Parathyroid adenoma (tissue), 2 donors: ENCODE measurements around the gene EDIL3.

Experiments used
- H2AFZ ChIP-seq: fragments of 300-600 bp; sonication (generic); one replicate; pipeline ENCODE4 v1.7.0; 2017; ENCODE audit warnings: antibody characterized with exemption, mild to moderate bottlenecking
- H3K27ac ChIP-seq: fragments of 300-600 bp; sonication (generic); one replicate; pipeline ENCODE4 v1.7.0; 2017
- H3K27me3 ChIP-seq: fragments of 300-600 bp; sonication (generic); one replicate; pipeline ENCODE4 v1.7.0; 2017; ENCODE audit warnings: low read length; ENCODE audit not compliant: control insufficient read depth, insufficient read depth
- H3K36me3 ChIP-seq: fragments of 300-600 bp; sonication (generic); one replicate; pipeline ENCODE4 v1.7.0; 2017; ENCODE audit warnings: low read length; ENCODE audit not compliant: control insufficient read depth, insufficient read depth
- H3K4me1 ChIP-seq: fragments of 300-600 bp; sonication (generic); one replicate; pipeline ENCODE4 v1.7.0; 2017; ENCODE audit warnings: control low read depth
- H3K4me2 ChIP-seq: fragments of 300-600 bp; sonication (generic); one replicate; pipeline ENCODE4 v1.7.0; 2017; ENCODE audit warnings: low read length
- H3K4me3 ChIP-seq: fragments of 300-600 bp; sonication (generic); one replicate; pipeline ENCODE4 v1.7.0; 2017; ENCODE audit warnings: low read depth, low read length
- H3K79me2 ChIP-seq: fragments of 300-600 bp; sonication (generic); one replicate; pipeline ENCODE4 v1.7.0; 2017; ENCODE audit warnings: control low read depth
- H3K9ac ChIP-seq: fragments of 300-600 bp; sonication (generic); one replicate; pipeline ENCODE4 v1.7.0; 2017; ENCODE audit warnings: mild to moderate bottlenecking
- H3K9me3 ChIP-seq: fragments of 300-600 bp; sonication (generic); one replicate; pipeline ENCODE4 v1.7.0; 2017; ENCODE audit warnings: low read length; ENCODE audit not compliant: control insufficient read depth
- TF ChIP-seq, protein P1 (sequence below): fragments of 300-600 bp; sonication (generic); IDR thresholded peaks from one replicate; pipeline ENCODE4 v1.7.0; 2017; ENCODE audit warnings: antibody characterized with exemption, mild to moderate bottlenecking
- donor health status: primary hyperparathyroidism.

EDIL3 gene

GRCh38 chr5:84251503-84251902 is 133.2 kb downstream of the EDIL3 start:
- Histone ChIP-seq H3K9me3 (no peaks in the 10 kb centered on the region), H3K4me1 (no peaks in the 10 kb centered on the region), H3K9ac (no peak overlapping the region), H3K79me2 (no peaks in the 10 kb centered on the region), H2AFZ (no peak overlapping the region), H3K4me2 (no peak overlapping the region), H3K4me3 (no peak overlapping the region), H3K27ac (no peak overlapping the region), H3K36me3 (no peaks in the 10 kb centered on the region), H3K27me3 (no peaks in the 10 kb centered on the region)
- TF ChIP-seq, protein P1, sequence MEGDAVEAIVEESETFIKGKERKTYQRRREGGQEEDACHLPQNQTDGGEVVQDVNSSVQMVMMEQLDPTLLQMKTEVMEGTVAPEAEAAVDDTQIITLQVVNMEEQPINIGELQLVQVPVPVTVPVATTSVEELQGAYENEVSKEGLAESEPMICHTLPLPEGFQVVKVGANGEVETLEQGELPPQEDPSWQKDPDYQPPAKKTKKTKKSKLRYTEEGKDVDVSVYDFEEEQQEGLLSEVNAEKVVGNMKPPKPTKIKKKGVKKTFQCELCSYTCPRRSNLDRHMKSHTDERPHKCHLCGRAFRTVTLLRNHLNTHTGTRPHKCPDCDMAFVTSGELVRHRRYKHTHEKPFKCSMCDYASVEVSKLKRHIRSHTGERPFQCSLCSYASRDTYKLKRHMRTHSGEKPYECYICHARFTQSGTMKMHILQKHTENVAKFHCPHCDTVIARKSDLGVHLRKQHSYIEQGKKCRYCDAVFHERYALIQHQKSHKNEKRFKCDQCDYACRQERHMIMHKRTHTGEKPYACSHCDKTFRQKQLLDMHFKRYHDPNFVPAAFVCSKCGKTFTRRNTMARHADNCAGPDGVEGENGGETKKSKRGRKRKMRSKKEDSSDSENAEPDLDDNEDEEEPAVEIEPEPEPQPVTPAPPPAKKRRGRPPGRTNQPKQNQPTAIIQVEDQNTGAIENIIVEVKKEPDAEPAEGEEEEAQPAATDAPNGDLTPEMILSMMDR, result no peak

DNA sequence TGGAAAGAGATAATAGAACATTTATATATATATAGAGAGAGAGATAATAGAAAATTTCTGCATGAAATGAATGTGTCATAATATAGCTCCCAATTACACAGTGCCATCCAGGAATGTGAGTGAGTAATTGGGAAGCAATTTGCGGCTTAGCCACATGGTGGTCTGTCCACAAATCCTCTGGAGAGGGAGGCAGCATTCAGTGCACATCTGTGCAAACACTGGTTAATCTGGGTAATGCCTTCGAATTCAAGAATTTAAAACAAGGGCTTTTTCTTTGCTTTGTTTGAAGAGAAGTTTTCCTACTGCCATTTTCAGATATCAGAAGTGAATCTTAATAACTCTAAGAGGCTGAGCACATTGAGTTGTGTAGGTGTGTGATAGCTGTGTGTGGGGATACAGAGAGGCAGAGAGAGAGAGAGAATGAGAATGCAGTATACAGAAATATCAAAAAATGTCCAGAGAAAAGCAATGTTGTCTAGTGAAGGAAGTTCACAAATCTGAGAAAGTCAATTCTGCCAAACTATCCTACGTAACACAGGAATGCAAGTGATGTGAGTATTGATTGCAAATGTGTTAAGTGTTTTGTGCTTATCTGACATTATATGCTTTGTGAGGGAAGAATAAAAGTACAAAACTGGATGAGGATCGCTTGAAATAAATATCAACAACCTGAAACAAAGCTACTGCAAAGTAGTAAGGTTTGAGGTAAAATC is 134.6 kb downstream of the EDIL3 start:
- H3K27me3 ChIP-seq, result no peaks in the 10 kb centered on the region
- H3K4me3 ChIP-seq, result no peak overlapping the region
- no peak overlapping the region for H3K27ac ChIP-seq
- no peaks in the 10 kb centered on the region for H3K4me1 ChIP-seq
- TF ChIP-seq, protein P1, result no peak
- H2AFZ ChIP-seq, result no peak overlapping the region
- no peak overlapping the region for H3K9ac ChIP-seq
- H3K36me3 ChIP-seq, result no peaks in the 10 kb centered on the region
- H3K9me3 ChIP-seq, result no peaks in the 10 kb centered on the region
- no peaks in the 10 kb centered on the region for H3K79me2 ChIP-seq
- H3K4me2 ChIP-seq, result no peak overlapping the region

DNA sequence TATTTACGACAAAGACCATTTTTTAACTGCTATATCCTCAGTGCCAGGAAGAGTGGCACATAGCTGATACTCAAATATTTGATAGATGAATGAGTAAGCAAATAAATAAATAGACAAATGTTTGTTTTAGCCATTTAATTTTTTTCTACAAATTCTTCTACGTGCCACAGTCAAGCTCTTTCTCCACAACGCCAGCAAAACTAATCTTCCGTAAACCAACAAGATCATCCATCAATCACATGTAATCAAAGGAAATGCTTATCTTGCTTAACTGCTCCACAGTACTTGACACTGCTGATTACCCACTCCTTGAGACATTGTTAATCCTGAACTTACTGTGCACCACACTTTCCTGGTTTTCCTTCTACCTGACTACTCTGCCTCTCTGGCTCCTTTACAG is 136.7 kb downstream of the EDIL3 start:
- TF ChIP-seq, protein P1, result no peak
- Histone ChIP-seq H3K4me3 (no peak overlapping the region), H3K79me2 (no peaks in the 10 kb centered on the region), H2AFZ (no peak overlapping the region), H3K4me1 (no peaks in the 10 kb centered on the region), H3K9ac (no peak overlapping the region), H3K36me3 (no peaks in the 10 kb centered on the region), H3K9me3 (no peaks in the 10 kb centered on the region), H3K4me2 (no peak overlapping the region), H3K27ac (no peak overlapping the region), H3K27me3 (no peaks in the 10 kb centered on the region)

DNA sequence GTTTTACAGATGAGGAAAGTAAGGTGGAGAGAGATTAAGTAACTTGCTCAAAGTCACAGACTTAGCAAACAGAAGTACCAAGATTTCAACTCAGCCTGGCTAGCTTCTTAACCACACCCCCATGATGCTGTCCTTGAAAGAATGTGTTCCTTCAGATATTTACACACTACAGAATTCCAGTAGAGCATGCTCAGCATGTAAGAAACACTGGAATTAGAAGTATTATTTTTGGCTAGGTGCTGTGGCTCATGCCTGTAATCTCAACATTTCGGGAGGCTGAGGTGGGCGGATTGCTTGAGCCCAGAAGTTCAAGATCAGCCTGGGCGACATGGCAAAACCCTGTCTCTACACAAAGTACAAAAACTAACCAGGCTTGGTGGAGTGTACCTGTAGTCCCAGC is 142.4 kb downstream of the EDIL3 start:
- Histone ChIP-seq H3K4me1 (no peaks in the 10 kb centered on the region), H3K4me2 (no peak overlapping the region), H3K79me2 (no peaks in the 10 kb centered on the region), H3K4me3 (no peak overlapping the region), H3K27ac (no peak overlapping the region), H3K9me3 (no peaks in the 10 kb centered on the region), H3K9ac (no peak overlapping the region), H3K27me3 (no peaks in the 10 kb centered on the region), H2AFZ (no peak overlapping the region), H3K36me3 (no peaks in the 10 kb centered on the region)
- TF ChIP-seq, protein P1, result no peak

- Histone ChIP-seq H3K79me2 (no peaks in the 10 kb centered on the region), H3K4me1 (no peaks in the 10 kb centered on the region), H3K27ac (no peak overlapping the region), H3K4me2 (no peak overlapping the region), H2AFZ (no peak overlapping the region), H3K4me3 (no peak overlapping the region), H3K9me3 (no peaks in the 10 kb centered on the region), H3K9ac (no peak overlapping the region), H3K36me3 (no peaks in the 10 kb centered on the region), H3K27me3 (no peaks in the 10 kb centered on the region)
- TF ChIP-seq, protein P1, result no peak
Observed at GRCh38 chr5:84239494-84239893, 145.2 kb downstream of the EDIL3 start.
